Measurements from ENCODE around the gene RAB8B.

Gene RAB8B

DNA sequence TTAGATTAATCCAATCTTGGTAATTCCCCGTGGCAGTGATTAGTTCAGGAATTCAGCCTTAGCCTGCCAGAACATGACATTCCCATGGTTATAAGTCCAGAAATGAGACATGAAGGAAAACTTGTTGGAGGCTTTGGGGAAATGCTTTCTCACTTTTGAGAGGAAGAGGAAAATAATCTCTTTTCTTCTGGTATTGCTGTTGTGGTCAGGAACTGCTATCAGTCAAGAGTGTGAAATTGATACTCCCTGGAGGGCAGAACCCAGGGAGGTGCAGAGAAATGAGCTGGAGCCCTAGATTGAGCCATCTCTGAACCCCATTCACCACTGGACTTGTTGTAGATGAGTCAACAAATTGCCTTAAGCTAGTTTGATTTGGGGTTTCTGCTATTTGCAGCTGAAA lies 49.4 kb downstream of the RAB8B start:
- no peak for DNase-seq

DNA sequence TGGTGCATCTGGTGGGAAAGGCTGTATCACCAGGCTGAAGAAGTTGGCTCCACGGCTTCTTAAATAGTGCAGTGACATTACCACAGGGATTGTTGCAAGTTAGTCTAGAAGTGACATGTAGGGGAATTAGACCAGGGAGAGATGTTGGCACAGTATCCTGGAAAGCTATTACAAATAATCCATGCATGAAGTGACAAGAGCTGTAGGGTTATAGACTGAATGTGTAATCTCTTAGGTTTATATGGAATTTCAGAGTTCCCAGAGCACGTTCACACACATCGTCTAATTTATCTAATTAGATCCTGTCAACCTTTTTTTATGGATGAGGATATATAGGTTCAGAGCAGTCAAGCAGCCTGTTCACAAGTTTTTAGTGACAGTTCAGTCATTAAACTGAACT lies 50.7 kb downstream of the RAB8B start:
- DNase-seq = no peak

DNA sequence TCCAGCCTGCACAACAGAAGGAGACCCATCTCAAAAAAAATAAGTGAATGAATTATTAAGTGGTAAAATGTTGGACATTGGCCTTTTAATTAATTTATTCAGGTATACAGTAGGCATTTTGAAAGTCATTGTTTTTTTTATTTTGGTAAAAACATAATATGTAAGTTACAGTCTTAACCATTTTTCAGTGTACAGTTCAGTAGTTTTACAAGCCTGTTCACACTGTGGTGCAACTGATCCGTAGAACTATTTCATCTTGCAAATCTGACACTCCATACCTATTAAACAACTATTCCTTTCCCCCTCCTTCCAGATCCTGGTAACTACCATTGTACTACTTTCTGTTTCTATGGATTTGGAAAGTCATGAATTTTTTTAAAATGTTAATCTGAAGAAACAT lies 51.9 kb downstream of the RAB8B start:
- no peak for DNase-seq

GRCh38 chr15:63243101-63243500 lies 53.7 kb downstream of the RAB8B start:
- DNase-seq = no peak

- no peak for DNase-seq
These were observed 54.4 kb downstream of the RAB8B start for GRCh38 chr15:63243776-63244175.

DNA sequence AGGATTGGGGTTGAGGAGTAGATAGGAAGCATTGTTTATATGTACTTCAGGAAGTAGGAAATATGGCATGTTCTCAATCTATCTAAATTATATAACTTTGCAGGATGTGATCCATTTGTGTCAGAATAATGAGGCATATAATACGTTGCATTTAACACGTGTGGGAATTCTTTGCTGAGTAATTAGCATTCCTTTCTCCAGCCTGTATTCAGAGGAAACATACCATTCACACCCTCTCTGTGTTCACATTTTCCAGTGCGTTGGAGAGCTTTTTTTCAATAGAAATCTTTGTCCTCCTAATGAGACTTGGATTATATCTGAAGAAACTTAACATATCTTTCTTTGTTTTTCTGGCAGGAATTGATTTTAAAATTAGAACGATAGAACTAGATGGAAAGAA lies 55.0 kb downstream of the RAB8B start:
- no peak for DNase-seq

- no peak for DNase-seq
These were observed 55.7 kb downstream of the RAB8B start for GRCh38 chr15:63244976-63245645.

DNA sequence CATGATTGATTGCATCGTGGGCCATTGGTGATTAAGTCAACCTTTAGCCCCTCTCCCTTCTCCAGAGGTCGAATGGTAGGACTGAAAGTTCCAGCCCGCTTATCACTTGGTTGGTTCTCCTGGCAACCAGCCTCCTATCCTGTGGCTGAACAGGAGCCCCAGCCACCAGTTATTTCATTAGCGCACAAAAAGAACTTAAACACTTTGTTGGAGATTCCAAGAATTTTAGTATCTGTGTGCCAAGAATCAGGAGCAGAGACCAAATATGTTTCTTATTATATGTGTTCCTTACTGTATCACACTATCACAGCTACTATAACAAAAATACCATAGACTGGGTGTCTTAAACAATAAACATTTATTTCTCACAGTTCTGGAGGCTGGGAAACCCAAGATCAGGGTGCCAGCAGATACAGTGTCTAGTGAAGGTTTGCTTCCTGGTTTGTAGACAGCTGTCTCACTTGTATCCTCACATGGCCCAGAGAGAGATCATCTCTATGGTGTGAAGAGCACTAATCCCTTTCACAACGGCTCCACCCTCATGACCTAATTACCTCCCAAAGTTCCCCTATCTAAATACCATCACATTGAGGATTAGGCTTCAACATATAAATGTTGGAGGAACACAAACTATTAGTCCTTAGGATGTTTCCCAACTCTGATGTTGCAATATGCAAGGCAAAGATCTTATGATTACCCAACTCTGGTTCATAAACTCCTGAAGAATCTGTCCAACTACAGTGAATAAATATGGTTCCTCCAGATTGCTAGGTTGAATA lies 57.5 kb downstream of the RAB8B start:
- no peak for DNase-seq

DNA sequence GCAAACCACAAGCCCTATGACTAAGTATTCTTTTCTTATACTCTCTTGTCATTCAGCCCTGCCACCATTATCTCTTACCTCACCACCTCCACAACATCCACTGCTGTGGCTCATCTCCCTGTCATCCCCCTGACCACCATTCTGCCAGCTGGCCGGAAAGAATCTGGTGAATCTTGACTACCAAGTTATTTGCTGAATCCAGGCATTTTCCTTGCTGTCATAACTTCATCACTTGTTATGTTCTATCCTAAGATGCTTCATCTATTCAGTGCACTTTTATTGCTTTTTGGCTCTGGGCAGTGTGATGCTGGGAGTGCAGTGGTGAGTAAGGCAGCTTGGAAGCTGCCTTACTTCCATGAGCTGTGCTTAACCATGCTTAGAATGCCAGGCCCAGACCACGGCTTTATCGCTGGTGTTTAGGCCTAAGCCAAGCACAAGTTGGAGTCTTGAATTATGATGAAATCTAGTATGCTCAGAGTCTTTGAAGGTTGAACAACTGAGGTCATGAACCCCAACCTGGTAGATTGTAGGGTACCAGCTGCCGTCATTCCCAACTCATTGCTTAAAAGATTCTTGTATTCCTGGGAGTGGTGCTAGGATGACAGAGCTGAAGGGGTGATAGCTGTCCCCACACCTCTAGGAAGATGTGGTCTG lies 61.0 kb downstream of the RAB8B start:
- no peak for DNase-seq

DNA sequence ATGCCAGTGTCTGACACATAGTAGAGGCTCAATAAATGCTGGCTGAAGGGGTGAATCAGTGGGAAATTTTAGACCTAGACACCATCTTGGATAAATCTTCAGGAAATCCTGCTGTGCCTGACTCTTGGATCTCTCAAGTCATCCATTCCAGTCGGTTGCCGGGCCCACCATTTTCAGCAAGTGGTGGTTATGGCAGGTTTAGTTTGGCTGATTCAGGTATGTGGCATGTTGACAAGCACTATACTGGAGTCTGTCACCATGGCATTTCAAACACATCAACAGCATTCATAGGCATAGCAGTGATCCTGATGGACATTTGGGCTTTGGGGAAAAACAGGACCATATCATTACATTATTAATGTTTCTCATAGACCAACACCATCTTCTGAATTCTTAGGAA lies 62.3 kb downstream of the RAB8B start:
- no peak for DNase-seq

GRCh38 chr15:63252292-63252691 lies 62.9 kb downstream of the RAB8B start:
- no peak for DNase-seq

- no peak for DNase-seq
These were observed 65.6 kb downstream of the RAB8B start for GRCh38 chr15:63254991-63255390.

GRCh38 chr15:63255489-63255990 lies 66.1 kb downstream of the RAB8B start:
- DNase-seq = no peak

- DNase-seq = no peak
These were observed 67.2 kb downstream of the RAB8B start for GRCh38 chr15:63256433-63257274.

DNA sequence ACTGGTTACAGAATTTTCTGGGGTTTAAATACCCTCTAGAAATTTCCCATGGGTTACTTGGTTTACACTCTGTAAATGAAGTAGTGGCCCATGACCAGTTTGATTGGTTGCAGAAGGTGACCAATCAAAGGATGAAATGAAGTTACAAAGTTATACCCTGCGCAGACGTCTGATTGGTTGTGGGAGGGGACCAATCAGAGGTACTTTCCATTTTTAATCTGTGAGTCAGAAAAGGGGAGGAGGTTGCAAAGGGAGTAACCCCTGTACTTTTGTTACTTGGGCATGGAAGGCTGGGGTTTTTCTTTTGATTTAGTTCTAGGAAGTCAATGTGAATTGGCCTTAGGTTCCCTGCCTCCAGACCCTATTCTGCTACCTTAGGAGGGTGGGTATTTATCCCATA lies 69.3 kb downstream of the RAB8B start:
- no peak for DNase-seq

- no peak for DNase-seq
These were observed 71.4 kb downstream of the RAB8B start for GRCh38 chr15:63260791-63261190.

- no peak for DNase-seq
These were observed 71.9 kb downstream of the RAB8B start for GRCh38 chr15:63261311-63261710.

DNA sequence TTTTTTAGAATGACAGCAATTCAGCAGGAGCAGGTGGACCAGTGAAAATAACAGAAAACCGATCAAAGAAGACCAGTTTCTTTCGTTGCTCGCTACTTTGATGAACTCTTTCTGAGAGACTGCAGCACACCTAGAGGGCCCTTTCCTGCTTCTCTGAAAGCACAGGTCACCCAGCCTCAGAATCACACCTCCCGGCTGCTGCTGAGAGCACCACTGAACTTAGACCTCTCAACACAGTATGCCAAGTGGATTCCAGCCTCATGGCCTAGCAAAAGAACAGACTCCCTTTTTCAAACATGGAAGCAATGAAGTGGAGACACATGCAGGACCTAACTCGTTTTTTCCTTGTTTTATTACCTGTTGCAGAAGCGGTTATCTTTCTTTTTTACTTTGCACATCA lies 74.1 kb downstream of the RAB8B start:
- no peak for DNase-seq

DNA sequence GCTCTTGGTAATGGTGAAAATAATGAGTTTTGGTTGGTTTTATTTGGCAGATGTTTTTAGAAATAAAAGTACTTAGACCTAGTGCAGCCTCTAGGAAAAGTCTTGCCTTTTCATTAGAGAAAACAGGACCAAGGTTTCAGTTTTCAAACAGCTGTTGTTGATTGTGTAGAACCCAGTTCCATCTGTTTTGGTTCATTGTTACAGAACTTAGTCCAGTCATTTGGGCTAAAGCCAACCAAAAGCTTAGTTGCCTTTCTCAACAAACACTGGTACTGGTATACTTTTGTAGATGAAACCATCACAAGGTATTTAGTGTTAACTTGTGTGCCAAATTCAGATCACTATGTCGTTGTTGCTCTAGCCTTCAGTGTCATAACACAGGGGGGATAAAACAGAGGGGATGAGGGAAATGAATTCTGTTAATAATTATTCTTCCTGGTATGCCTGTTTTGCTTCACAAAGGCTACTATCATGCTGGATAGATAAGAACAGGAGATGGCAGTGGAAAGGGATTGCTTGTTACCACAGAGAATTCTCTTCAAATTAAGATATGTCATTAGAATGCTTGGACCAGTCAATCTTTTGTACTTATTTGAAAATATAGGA lies 75.4 kb downstream of the RAB8B start:
- no peak for DNase-seq

DNA sequence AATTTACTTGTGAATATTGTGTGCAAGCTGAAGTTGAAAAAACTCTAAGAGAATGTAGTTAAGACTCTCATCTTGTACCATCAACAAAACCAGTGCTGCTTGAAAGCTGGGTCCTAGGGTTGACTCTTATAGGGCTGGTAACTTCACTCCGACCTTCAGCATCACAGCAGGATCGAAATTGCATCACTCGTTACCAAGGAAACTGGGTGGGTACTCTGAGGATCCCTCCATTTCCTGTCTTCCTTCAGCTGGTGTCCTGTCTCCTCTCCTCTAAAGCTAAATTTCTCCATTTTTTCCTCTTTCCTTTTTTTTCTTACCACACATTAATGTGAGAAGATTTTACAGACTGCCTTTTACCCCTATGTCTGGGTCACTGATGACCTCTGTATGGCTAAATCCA lies 85.0 kb downstream of the RAB8B start:
- no peak for DNase-seq

GRCh38 chr15:63276342-63277037 lies 87.1 kb downstream of the RAB8B start:
- DNase-seq = no peak

Measured in NCI-H2029 (cell line).